ENCODE measurements around the gene DEFB108B.
"Not testable (repeated sequence)": the region's sequence is repeated elsewhere in the genome, so short reads cannot be mapped to it uniquely, and the experiment has no call there.

DNA sequence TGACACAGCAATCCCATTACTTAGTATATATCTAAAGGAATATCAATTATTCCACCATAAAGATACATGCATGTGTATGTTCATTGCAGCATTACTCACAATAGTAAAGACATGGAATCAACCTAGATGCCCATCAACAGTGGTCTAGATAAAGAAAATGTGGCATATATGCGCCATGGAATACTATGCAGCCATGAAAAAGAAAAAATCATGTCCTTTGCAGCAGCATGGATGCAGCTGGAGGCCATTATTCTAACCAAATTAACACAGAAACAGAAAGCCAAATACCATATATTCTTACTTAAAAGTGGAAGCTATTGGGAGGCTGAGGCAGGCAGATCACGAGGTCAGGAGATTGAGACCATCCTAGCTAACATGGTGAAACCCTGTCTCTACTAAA lies 20.9 kb downstream of the DEFB108B start:
- not testable (repeated sequence) for TF ChIP-seq CTCF, POLR2A (IDR thresholded peaks at IDR 0.05)

Measured in thyroid gland (tissue), 4 donors.